ENCODE measurements around the gene ANKZF1.

DNA sequence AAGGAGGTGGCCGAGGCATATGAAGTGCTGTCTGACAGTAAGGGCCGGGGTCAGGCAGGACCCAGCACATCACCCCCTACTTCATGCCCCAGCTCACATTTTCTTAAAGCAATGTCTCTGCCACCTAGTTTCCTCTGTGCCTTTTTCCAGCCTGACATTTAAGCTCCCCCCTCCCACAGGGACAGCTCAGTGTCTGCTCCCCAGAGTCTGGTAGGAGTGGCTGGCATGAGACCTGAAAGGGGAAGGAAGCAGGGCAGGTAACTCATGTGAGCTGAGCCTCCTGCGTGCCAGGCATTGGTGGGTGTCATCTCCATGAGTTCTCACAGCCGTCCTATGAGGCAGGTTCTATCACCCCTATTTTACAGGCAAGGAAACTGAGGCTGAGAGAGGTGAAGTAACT, 51.0 kb downstream of the ANKZF1 start:
- TF ChIP-seq, protein P1, sequence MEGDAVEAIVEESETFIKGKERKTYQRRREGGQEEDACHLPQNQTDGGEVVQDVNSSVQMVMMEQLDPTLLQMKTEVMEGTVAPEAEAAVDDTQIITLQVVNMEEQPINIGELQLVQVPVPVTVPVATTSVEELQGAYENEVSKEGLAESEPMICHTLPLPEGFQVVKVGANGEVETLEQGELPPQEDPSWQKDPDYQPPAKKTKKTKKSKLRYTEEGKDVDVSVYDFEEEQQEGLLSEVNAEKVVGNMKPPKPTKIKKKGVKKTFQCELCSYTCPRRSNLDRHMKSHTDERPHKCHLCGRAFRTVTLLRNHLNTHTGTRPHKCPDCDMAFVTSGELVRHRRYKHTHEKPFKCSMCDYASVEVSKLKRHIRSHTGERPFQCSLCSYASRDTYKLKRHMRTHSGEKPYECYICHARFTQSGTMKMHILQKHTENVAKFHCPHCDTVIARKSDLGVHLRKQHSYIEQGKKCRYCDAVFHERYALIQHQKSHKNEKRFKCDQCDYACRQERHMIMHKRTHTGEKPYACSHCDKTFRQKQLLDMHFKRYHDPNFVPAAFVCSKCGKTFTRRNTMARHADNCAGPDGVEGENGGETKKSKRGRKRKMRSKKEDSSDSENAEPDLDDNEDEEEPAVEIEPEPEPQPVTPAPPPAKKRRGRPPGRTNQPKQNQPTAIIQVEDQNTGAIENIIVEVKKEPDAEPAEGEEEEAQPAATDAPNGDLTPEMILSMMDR (IDR thresholded peaks at IDR 0.05): no peak
- no peak for TF ChIP-seq POLR2A (IDR thresholded peaks at IDR 0.05)
